Panc1 (cell line): ENCODE results near the gene VAPB. TPM values are rescaled to one million over a fixed set of nuclear protein-coding genes. Genes with fewer than 3 reads are reported as not detected.

Source experiments
- ATAC-seq: fragments of 200-7000 bp; cut with Tn5 transposase; 2 replicates; pipeline ENCODE4 v1.9.1; 2020; ENCODE audit warnings: mild to moderate bottlenecking, moderate library complexity
- BruUV-seq: library from RNA; stranded (reverse); fragments of 400-500 nt; replicated peaks from 2 replicates; lab custom pipeline; 2021; lab: Mats Ljungman, UMichigan
- CTCF ChIA-PET: fragments of 300-600 bp; sonication (Branson Sonifier 250); formaldehyde crosslinking; loops from one replicate; lab custom pipeline; 2022; ENCODE audit warnings: antibody characterized with exemption; lab: Charles Lee
- POLR2A ChIA-PET: fragments of 300-600 bp; sonication (Branson Sonifier 250); formaldehyde crosslinking; loops from one replicate; lab custom pipeline; 2022; ENCODE audit warnings: antibody characterized with exemption; lab: Charles Lee
- DNase-seq: peaks from one replicate; pipeline ENCODE4 v3.0.0-alpha.2; 2010; ENCODE audit warnings: low read depth, low spot score
- H3K27ac ChIP-seq: 2 replicates; pipeline ENCODE4 v1.5.1; 2011; ENCODE audit warnings: mild to moderate bottlenecking, low read length, inconsistent platforms
- H3K27me3 ChIP-seq: fragments of 200-500 bp; sonication (Bioruptor generic); 2 replicates; pipeline ENCODE4 v1.6.0; 2014; ENCODE audit warnings: low read length, inconsistent platforms; ENCODE audit not compliant: control insufficient read depth, insufficient read depth
- H3K36me3 ChIP-seq: fragments of 200-500 bp; sonication (Bioruptor generic); 2 replicates; pipeline ENCODE4 v1.5.1; 2014; ENCODE audit warnings: inconsistent platforms, mild to moderate bottlenecking, low read length, moderate library complexity; ENCODE audit not compliant: control insufficient read depth, insufficient read depth
- H3K4me1 ChIP-seq: 2 replicates; pipeline ENCODE4 v1.5.1; 2011; ENCODE audit warnings: inconsistent platforms, mild to moderate bottlenecking, low read length, moderate library complexity; ENCODE audit not compliant: control insufficient read depth, insufficient read depth
- H3K4me3 ChIP-seq, 2 experiments: 2 replicates each; pipeline ENCODE4 v1.5.1; 2011 to 2012; ENCODE audit warnings: low read depth in 2 of 2, low read length in 2 of 2, mild to moderate bottlenecking in 2 of 2, inconsistent platforms in 1 of 2, moderate library complexity in 1 of 2
- H3K9me3 ChIP-seq: fragments of 200-500 bp; sonication (Bioruptor generic); 2 replicates; pipeline ENCODE4 v1.5.1; 2014; ENCODE audit warnings: low read depth, mild to moderate bottlenecking, inconsistent platforms, low read length, moderate library complexity; ENCODE audit not compliant: control insufficient read depth, insufficient read depth
- POLR2AphosphoS5 ChIP-seq: IDR thresholded peaks from 2 replicates; pipeline ENCODE4 v1.6.1; 2012; ENCODE audit warnings: mild to moderate bottlenecking, low read depth, low read length, moderate library complexity
- REST ChIP-seq, 2 experiments: IDR thresholded peaks; 2 replicates each; pipeline ENCODE4 v1.6.1; 2011 to 2012; ENCODE audit warnings: low read depth in 2 of 2, control low read depth in 1 of 2, low read length in 1 of 2, mild to moderate bottlenecking in 1 of 2, moderate library complexity in 1 of 2; ENCODE audit not compliant: insufficient read depth in 1 of 2
- SIN3A ChIP-seq: IDR thresholded peaks from 2 replicates; pipeline ENCODE4 v1.6.1; 2012; ENCODE audit warnings: low read depth, mild to moderate bottlenecking, low read length, moderate library complexity, borderline replicate concordance; ENCODE audit not compliant: insufficient read depth
- TCF7L2 ChIP-seq: IDR thresholded peaks from 2 replicates; pipeline ENCODE4 v1.6.1; 2011; ENCODE audit warnings: mild to moderate bottlenecking, low read depth, low read length, inconsistent platforms
- in situ Hi-C: cut with HindIII; loops from 2 replicates; pipeline ENCODE4 v1.10.0; 2016; ENCODE audit warnings: low sequenced_read_pairs, low pct_unique_long_range_greater_than_20kb
- intact Hi-C: fragments of 100-400 bp; cut with micrococcal nuclease; formaldehyde crosslinking; loops from one replicate; pipeline ENCODE4 v1.10.0; 2022; ENCODE audit not compliant: unreplicated experiment
- total RNA-seq: library from RNA; stranded (reverse); gene quantifications from one replicate; pipeline ENCODE4 v1.2.1, GENCODE V29; 2021; ENCODE audit not compliant: unreplicated experiment
- TF ChIP-seq, protein P1 (sequence below): fragments of 450-650 bp; IDR thresholded peaks from 2 replicates; pipeline ENCODE4 v1.5.1; 2017; ENCODE audit warnings: mild to moderate bottlenecking

VAPB gene
- total RNA-seq, 1 experiment from 2014 or later: 50.9 TPM

DNA sequence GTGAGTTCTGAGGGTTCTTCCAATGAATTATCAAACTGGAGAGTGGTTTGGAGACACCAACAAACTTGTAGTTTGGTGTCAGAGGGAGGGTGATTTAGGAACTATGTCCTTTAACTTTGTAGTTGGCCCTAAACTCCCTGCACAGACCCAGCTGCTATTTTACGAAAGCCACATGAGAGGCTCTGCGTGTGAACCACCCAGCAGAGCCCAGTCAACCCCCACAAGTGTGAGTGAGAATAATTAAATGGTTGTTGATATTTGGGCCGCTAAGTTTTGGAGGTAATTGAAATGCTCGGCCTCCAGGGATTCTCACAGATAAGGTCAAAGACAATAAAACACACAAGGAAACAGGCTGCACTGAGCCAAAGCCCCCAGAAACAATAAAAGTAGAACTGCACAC lies 6.9 kb upstream of the VAPB start:
- ATAC-seq (no peak), DNase-seq (no peak)
- intact Hi-C loops: no loop called here
- no peak overlapping the region for H3K27ac ChIP-seq
- no peaks in the 10 kb centered on the region for H3K27me3 ChIP-seq
- no TSS peak for BruUV-seq
- POLR2A ChIA-PET: no interaction called here
- H3K9me3 ChIP-seq: peaks cover 8% of the 10 kb centered on the region; the same call in 1 of the 2 replicates
- no peaks in the 10 kb centered on the region for H3K4me1 ChIP-seq
- in situ Hi-C loops: no loop called here
- TF ChIP-seq TCF7L2: no peak
- TF ChIP-seq SIN3A: no peak
- TF ChIP-seq, protein P1, sequence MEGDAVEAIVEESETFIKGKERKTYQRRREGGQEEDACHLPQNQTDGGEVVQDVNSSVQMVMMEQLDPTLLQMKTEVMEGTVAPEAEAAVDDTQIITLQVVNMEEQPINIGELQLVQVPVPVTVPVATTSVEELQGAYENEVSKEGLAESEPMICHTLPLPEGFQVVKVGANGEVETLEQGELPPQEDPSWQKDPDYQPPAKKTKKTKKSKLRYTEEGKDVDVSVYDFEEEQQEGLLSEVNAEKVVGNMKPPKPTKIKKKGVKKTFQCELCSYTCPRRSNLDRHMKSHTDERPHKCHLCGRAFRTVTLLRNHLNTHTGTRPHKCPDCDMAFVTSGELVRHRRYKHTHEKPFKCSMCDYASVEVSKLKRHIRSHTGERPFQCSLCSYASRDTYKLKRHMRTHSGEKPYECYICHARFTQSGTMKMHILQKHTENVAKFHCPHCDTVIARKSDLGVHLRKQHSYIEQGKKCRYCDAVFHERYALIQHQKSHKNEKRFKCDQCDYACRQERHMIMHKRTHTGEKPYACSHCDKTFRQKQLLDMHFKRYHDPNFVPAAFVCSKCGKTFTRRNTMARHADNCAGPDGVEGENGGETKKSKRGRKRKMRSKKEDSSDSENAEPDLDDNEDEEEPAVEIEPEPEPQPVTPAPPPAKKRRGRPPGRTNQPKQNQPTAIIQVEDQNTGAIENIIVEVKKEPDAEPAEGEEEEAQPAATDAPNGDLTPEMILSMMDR: no peak
- TF ChIP-seq POLR2AphosphoS5: no peak
- TF ChIP-seq REST (IDR thresholded peaks at IDR 0.05; ENCODE audit: insufficient read depth in 1 of 2, low read depth in 2 of 2, low read length in 1 of 2): no peak
- CTCF ChIA-PET: no interaction called here
- H3K36me3 ChIP-seq: no peaks in the 10 kb centered on the region
- no peak overlapping the region for H3K4me3 ChIP-seq

DNA sequence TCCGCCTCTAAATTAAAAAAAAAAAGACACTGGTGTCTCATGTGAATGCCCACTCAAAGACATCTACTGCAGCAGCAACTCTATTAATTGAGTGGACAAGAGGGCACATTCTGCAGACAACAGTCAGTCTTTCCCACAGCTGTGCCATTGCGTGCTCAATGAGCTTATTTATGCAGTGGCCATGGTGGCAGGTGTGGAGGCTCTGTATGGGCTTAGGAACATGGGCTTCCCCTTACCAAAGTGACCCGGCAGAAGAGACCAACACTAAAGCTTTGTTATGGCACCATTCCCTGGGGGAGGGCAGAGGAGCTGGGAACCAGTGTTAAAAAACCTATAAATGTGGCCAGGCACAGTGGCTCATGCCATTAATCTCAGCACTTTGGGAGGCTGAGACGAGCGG lies 4.2 kb upstream of the VAPB start:
- H3K27me3 ChIP-seq: no peaks in the 10 kb centered on the region
- POLR2A ChIA-PET: no interaction called here
- DNase-seq (no peak), ATAC-seq (no peak)
- H3K4me3 ChIP-seq: no peak overlapping the region
- in situ Hi-C loops: no loop called here
- H3K27ac ChIP-seq: no peak overlapping the region
- no peaks in the 10 kb centered on the region for H3K36me3 ChIP-seq
- H3K4me1 ChIP-seq: no peaks in the 10 kb centered on the region
- BruUV-seq: no TSS peak
- intact Hi-C loops: no loop called here
- TF ChIP-seq, protein P1: no peak
- TF ChIP-seq SIN3A (no peak), REST (IDR thresholded peaks at IDR 0.05; ENCODE audit: insufficient read depth in 1 of 2, low read depth in 2 of 2, low read length in 1 of 2) (no peak), POLR2AphosphoS5 (no peak), TCF7L2 (no peak)
- CTCF ChIA-PET: no interaction called here
- peaks cover 8% of the 10 kb centered on the region; the same call in 1 of the 2 replicates for H3K9me3 ChIP-seq
